NCI-H345 treated with DMSO at 0.1 percent for 48 hours (cell line): ENCODE data around the gene ADAP1.
"Not testable (repeated sequence)": the region's sequence is repeated elsewhere in the genome, so short reads cannot be mapped to it uniquely, and the experiment has no call there.

Experiments used
- DNase-seq: peaks from one replicate; lab custom pipeline; 2025; ENCODE audit not compliant: unreplicated experiment; lab: John Stamatoyannopoulos, UW

Gene ADAP1

DNA sequence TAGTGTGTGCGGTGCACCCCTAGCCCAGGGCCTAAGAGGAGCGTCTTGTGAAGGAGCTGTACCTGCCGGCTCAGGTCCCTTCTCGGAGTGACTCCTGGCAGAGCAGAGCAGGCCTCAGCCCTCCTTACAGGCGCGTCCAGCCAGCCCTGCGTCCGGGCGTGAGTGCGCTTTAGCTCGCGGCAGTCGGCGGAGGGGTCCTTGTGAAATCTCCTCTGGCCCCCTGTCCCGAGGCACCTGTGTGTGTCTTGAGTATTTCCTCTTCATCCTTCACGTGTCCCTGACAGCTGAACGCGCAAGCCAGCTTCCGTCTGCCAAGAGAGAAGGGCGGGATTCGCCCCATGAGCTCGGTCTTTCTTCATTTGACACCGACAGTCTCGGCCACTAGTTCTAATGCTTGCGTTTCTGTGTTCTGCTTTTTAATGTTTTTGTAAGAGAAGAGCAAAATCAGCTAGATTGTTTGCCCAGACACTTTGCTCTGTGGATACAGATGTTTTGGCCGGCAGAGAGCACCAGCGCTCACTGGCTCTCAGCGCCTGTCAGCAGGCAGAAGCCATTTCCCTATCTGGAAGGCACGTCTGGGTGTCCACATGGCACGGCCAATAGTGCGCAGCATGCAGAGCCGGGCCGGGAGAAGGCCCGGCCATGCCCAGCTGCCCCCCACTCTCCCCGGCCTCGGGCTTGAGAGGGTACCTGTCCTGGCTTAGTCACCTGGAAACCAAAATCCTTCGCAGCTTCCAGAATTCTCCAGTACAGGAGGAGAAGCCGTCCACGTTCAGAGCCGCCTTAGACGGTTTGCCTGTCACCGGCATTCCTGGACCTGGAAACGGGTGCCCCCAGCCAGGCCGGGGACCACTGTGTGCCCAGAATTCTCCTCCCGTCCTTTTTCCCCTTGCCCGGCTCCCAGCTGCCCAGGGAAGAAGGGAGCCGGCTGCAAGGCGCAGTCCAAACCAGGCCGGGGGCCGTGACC lies 71.1 kb downstream of the ADAP1 start:
- DNase-seq: no peak

DNA sequence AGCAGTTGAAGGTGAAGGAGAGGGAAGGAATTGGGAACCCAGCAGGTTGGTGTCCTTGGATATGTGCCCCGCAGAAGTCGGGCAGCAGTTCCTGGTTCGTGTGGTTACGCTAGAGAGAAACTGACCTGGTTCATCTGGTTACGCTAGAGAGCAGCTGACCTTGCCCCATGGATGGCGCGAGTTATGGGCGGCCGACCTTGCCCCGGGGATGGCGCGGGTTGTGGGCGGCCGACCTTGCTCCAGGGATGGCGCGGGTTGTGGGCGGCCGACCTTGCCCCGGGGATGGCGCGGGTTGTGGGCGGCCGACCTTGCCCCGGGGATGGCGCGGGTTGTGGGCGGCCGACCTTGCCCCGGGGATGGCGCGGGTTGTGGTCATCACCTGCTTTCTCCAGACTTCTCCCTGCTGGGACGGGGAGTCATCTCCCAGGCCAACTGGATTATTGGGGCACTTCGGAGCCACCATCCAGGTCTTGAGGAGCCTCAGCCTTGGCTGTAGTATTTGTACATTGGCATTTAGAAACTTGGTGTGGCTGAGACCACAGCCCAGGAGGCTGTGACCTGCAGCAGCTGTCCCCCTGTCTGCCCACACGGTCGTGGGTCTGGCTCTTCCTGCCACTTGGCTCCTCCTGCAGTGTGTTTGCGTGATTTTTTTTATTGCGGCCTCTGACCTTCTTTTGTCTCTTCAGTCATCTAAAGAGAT lies 72.0 kb downstream of the ADAP1 start:
- DNase-seq: no peak

DNA sequence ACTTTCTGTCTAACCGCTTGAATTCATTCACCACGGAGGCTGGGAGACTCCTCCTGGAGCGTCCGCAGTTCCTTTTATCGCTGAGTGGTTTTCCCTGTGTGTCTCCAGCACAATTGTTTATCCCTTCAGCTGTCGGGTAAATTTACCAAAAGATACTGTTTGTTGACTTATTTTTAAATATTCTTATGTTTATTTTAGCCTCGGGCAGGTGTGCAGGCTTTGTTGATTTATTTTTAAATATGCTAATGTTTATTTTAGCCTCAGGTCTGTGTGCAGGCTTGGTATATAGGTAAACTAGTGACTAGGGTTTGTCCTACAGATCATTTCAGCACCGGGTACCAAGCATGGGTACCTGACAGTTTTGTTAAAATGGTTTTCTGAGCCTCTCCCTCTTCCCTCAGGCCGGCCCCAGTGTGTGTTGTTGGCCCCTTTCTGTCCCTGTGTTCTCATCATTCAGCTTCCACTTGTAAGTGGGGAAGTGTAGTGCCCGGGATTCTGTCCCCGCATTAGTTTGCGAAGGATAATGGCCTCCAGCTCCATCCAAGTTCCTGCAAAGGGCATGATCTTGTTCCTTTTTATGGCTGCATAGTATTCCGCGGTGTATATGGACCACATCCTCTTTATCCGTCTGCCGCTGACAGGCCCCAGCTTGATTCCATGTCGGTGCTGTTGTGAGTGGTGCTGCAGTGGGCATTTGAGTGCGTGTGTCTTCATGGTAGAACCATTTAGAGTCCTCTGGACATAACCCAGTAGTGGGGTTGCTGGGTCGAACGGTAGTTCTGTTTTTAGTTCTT lies 72.8 kb downstream of the ADAP1 start:
- DNase-seq: peak; percentile 79

- DNase-seq: no peak
These were observed 74.0 kb downstream of the ADAP1 start for GRCh38 chr7:880450-880849.

GRCh38 chr7:879706-880105 lies 74.8 kb downstream of the ADAP1 start:
- no peak for DNase-seq

- DNase-seq: no peak
These were observed 75.4 kb downstream of the ADAP1 start for GRCh38 chr7:879093-879492.

DNA sequence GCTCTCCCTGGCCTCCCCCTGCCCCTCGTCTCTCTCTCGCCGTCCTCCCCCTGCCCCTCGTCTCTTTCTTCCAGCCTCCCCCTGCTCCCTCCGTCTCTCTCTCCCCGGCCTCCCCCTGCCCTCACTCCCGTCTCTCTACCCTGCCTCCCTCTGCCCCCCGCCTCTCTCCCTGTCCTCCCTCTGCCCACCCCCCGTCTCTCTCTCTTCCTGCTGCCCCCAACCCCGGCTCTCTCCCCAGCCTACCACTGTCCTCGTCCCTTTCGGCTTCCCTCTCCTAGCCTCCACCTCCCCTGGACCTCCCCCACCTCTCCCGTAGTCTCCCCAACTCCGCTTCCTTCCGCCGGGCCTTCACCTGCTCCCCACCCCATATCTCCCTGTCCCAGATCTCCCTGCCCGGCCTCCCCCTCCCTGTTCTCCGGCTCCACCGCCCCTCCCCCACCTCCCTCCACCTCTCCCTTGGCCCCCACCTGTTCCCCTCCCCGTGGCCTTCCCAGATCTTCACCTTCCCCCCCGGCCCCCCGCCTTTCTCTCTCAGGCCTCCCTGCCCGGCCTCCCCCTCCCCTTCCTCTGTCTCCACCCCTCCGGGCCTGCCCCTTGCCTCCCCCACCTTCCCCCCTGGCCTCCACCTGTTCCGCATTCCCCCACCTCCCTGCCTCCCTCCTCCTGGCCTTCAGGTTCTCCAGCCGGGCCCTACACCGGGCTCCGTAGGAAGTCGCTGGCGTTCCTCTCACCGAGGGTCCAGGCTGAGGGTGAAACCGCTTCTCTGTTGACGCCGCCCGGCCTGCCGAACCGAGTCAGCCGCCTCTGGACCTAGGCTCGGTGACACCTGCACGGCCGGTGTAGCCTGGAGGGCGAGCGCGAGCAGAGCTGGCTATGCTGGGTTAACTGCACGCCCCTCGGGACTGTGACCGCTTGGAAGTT lies 76.9 kb downstream of the ADAP1 start:
- no peak for DNase-seq

- no peak for DNase-seq
These were observed 77.5 kb downstream of the ADAP1 start for GRCh38 chr7:876972-877311.

DNA sequence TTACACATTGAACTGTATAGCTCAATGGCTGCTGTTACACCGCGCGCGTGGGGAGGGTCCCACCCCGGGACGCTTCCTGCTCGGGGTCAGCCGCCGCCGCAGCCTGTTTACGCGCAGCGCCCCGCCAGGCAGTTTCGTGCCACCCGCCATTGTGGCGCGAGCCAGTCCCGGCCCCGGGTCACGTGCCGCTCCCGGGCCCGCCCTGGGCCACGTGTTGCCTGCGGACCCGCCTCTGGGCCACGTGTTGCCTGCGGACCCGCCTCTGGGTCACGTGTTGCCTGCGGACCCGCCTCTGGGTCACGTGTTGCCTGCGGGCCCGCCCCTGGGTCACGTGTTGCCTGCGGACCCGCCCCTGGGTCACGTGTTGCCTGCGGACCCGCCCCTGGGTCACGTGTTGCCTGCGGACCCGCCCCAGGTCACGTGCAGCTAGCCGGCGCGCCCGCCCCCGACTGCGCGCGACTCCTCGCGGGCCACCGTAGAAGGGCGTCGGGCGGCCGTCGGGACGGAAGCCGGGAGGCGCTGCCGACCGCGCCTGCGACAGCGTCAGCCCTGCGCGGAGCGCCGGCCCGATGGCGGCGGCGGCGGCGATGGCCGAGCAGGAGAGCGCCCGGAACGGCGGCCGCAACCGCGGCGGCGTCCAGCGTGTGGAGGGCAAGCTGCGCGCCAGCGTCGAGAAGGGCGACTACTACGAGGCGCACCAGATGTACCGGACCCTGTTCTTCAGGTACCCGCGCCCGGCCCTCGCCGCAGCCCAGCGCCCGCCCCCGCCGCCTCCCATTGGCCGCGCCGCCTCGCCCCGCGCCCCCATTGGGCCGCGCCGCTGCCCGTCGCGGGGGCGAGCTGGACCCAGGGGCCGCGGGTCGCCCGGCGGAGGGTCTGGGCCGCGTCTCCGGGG lies 78.2 kb downstream of the ADAP1 start, which contains the start of gene GET4:
GET4 (plus strand) TSS at position 478 of the 895 bp plus-strand sequence; CDS start at position 570, 92 bp downstream.
- DNase-seq: peak; percentile 87

DNA sequence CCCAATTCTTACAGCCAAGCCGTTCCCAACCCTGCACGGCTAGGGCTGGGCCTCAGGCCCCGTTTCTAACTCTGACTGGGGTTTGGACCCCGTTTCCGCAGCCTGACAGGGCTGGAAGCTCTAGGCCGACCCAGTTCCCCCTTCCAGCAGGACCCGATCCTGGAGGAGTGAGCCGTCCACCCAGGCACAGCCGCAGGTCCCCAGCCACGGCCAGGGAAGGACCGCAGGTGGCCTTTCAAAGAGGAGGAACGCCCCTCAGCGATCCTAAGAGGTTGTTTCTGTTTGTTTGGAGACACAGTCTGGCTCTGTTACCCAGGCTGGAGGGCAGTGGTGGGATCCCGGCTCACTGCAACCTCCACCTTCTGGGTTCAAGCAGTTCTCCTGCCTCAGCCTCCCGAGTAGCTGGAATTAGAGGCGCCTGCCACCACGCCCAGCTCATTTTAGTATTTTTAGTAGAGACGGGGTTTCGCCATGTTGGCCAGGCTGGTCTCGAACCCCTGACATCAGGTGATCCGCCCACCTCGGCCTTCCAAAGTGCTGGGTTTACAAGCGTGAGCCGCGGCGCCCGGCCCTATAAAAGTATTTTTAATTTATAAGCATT lies 78.9 kb downstream of the ADAP1 start:
- peak; percentile 20 for DNase-seq

GRCh38 chr7:875051-875450 lies 79.4 kb downstream of the ADAP1 start:
- peak; percentile 58 for DNase-seq

- DNase-seq: no peak
These were observed 80.3 kb downstream of the ADAP1 start for GRCh38 chr7:874031-874749.

DNA sequence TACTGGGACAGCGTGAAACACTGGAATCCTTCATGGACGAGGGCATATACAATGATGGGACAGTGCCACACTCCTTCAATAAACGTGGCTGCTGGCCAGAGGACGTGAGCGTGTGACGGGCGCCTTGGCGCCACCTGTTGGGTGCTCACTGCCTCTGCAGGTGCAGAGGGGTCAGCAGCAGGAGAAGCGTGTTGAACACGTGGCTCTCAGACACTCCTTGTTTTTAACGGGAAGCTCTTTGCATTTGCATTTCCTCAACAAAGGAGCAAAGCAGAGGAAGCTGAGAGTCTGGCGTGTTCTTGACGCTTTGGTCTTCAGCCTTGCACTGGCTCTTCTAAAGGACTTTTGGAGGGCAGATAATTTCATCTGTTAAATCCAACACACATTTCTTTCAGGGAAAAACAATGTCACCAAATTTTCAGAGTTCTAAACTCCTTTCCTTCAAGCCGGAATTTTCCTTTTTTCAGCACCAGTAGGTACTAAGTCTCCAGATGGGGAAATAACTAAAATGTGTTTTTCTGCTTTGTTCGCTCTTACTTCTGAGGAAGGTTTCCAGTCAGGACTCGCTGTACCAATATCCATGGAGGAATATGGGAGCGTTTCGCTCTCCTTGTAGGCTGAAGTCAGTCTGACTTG lies 81.0 kb downstream of the ADAP1 start:
- DNase-seq: peak; percentile 58

GRCh38 chr7:872685-873084 lies 81.8 kb downstream of the ADAP1 start:
- not testable (repeated sequence) for DNase-seq

DNA sequence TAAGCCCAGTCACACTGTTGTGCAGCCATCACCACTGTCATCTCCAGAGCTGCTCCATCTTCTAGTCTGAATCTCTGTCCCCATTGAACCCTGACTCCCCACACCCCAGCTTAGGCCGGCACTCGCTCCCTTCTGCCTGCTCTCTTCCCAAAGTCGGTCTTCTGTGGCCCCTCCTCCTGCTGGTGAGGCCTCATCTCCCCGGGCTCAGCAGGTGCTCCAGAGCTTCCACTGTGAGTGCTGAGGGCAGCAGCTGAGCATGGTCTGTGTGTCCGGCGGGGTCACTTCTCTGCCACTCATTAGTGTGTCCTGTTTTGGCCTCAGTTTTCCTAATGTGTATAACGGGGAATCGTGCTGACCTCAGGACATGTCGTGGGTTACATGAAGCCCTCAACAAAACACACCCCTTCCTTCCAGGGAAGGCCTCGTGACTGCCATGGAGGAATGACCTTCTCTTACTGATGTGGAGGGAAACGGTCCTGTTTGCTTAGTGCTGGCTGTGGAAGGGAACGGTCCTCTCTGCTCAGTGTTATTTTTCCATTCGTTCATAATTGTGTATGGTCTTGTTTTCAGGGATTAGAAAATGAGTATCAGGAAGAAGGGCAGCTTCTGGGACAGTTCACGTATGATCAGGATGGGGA lies 82.5 kb downstream of the ADAP1 start:
- DNase-seq: no peak

DNA sequence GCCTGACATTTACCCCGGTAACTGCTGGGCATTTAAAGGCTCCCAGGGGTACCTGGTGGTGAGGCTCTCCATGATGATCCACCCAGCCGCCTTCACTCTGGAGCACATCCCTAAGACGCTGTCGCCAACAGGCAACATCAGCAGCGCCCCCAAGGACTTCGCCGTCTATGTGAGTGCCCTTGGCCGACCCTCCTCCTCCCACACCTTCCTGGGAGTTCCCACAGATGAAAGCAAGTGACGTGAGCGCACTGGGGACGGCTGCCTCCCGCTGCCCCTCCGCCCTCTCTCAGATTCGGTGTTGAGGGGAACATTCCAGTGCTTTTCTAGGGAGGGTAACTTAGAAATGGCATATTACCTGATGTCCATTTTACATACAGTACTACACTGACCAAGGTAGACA lies 85.1 kb downstream of the ADAP1 start:
- DNase-seq: no peak

DNA sequence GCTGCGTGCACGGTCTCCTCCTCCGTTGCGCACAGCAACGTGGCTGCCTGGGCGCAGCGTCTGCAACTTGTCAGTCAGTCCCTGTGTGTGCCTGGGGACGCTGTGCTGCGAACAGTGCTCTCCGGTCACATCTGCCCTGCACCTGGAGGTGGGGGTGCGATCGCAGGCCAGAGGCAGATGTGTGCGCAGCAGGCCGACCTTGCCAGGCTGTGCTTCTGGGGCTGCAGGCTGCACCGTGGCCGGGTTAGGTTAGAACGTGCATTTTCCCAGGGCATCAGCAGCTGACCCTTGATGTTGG lies 86.3 kb downstream of the ADAP1 start:
- DNase-seq: no peak
